Adipose tissue (tissue), 3 donors: ENCODE data around the gene ELAPOR1. TPM values are rescaled to one million over a fixed set of nuclear protein-coding genes. Genes with fewer than 3 reads are reported as not detected.

Experiments used
- H3K27ac ChIP-seq: one replicate; pipeline ENCODE4 v1.5.1; 2013; ENCODE audit warnings: low read depth, low read length
- WGBS, 3 donors: extraction: QIAGEN DNeasy Blood & Tissue Kit; methylation state at CpG; one replicate each; pipeline ENCODE4 v1.1.7; 2013; 5-methylcytosine and 5-hydroxymethylcytosine counted together
- polyA plus RNA-seq, 3 donors: library from polyadenylated mRNA; stranded (reverse); fragments of 200-250 nt; gene quantifications; one replicate each; pipeline ENCODE4 v1.2.3, GENCODE V29; 2013
- donor health status: healthy with polysubstance abuse.
- donor health status: Bipolar disorder and iron deficiency.
- donor health status: healthy.

The ELAPOR1 gene
- polyA plus RNA-seq, 3 donors = 0.79 to 71.0 (median 6.1) TPM

- peak overlapping the region; percentile 75 for H3K27ac ChIP-seq
- WGBS, 3 donors = 1 to 2% (median 1%) methylated on average over 13 of the region's 13 CpGs
These were observed 22.7 kb upstream of the ELAPOR1 start for GRCh38 chr1:109091078-109091838.

DNA sequence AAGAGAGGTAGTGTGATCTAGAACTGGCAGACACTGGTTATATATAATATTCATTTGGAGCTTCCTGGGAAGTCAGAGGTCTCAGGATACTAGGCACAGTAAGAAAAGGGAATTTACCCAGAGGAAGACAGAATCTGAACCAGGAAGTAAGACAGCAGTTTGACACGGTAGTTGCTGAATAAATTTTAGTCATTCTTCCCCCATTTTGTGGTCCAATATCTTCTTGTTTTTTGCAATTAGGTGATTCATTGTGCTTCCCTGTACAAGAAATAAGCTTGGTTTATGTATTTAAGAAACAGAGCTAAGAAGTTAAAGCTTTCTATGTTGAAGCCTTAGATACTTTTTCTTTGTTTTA is 22.1 kb upstream of the ELAPOR1 start:
- 0% methylated on average over 1 of the region's 1 CpG for WGBS, 3 donors
- H3K27ac ChIP-seq = peak overlapping the region; percentile 75

- WGBS, 3 donors = 73 to 80% (median 74%) methylated on average over 7 of the region's 7 CpGs
- no peak overlapping the region for H3K27ac ChIP-seq
These were observed 19.5 kb upstream of the ELAPOR1 start for GRCh38 chr1:109094377-109094803.

GRCh38 chr1:109094871-109095270 is 19.0 kb upstream of the ELAPOR1 start:
- WGBS, 3 donors = 75 to 89% (median 83%) methylated on average over 1 of the region's 1 CpG
- H3K27ac ChIP-seq = no peak overlapping the region

DNA sequence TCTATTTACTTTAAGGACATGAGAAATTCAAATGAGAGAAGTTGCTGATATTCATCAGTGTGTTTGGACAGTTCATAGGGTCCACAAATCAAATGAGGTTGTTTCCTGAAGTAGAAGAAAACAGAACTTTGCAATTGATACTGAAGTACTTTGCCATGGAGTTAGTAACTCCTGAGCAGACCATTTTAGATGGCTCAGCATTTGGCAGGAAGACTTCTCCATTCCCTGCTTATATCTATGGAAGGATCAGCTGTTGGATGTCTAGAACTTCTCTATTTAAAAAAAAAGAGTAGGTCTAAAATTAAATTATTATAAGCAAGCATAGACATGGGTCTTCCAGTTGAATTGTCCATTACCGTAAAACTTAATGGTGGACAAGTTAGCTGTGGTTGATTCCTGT is 18.3 kb upstream of the ELAPOR1 start:
- no peak overlapping the region for H3K27ac ChIP-seq
- WGBS, 3 donors = 93 to 96% (median 95%) methylated on average over 1 of the region's 1 CpG

- H3K27ac ChIP-seq = no peak overlapping the region
- WGBS, 3 donors = 28 to 65% (median 59%) methylated on average over 1 of the region's 1 CpG
These were observed 17.8 kb upstream of the ELAPOR1 start for GRCh38 chr1:109096120-109096519.

DNA sequence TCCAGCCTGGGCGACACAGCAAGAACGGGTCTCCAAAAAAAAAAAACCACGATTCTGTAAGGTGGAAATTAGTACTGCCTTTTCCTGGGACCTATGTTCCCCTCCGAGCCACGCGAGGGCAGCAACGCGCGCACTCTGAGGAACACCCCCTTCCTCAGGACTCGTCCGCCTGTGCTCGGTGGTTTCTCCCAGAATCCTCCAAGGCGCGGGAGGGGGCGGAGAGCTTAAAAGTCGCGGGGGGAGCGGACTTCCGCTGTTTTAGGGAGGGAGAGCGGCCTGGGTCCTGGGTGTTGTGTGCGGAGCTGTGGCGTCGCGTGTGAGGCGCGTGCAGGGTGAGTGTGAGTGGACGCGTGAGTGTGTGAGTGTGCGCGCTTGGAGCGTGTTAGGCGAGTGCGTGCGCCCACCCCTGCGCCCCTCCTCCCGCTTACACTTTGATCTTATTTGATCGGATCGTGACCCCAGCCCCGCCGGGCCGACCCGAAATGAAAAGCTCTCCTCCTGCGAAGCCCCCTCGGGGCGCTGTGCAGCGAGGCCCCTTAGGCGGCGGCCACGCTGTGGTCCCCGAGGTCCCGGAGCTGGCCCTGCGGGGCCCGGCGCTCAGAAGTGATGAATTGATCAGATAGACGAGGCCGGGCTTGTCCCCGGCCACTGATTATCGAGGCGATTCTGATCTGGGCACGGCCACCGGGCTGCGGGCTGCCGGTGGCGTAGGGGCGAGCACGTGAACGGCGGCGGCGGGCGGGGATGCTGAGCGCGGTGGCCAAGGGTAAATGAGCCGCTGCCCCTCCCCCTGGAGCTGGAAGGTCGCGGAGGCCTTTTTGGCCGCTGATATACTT is 13.8 kb upstream of the ELAPOR1 start:
- peak overlapping the region; percentile 80 for H3K27ac ChIP-seq
- 0 to 1% (median 0%) methylated on average over 77 of the region's 77 CpGs for WGBS, 3 donors

- 88 to 94% (median 88%) methylated on average over 20 of the region's 20 CpGs for WGBS, 3 donors
- H3K27ac ChIP-seq = no peak overlapping the region
These were observed 9.4 kb upstream of the ELAPOR1 start for GRCh38 chr1:109104364-109105151.

DNA sequence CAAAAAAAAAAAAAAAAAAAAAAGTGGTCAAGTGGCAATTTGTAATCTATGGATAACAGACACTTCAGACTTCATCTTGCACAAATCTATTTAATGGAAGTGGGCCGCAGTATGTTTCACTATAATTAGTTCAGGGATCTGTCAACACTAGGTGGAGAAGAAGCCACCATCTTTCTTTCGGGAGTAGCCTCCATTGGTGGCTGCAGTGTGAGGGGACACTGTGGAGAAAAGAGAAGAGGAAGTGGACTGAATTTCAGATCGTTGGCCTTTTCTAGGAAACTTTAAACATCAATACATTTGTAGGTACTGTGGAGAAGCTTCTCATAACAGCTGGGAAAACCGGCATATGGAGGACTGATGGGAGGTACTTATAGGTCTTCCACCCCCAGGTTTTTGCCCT is 8.0 kb upstream of the ELAPOR1 start:
- 56 to 81% (median 74%) methylated on average over 4 of the region's 4 CpGs for WGBS, 3 donors
- no peak overlapping the region for H3K27ac ChIP-seq

DNA sequence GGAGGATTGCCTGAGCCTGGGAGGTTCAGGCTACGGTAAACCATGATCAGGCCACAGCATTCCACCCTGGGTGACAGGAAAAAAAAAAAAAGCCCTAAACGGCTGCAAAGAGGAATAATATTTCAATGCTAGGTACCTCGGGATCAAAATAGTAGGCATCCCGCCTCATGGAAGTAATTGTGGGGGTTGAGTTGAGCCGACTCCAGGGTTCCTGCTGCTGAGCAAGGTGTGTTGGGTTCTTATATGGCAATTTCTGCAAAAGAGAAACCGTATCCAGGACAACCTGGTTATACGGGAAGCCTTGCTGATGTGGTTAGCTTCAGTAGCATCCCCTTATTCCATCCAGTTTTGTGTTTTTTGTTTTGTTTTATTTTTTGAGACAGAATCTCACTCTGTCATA is 6.1 kb upstream of the ELAPOR1 start:
- H3K27ac ChIP-seq = no peak overlapping the region
- 86 to 90% (median 87%) methylated on average over 7 of the region's 7 CpGs for WGBS, 3 donors

- H3K27ac ChIP-seq = no peak overlapping the region
- 57 to 71% (median 64%) methylated on average over 3 of the region's 3 CpGs for whole genome bisulfite sequencing, 3 donors
These were observed 4.0 kb upstream of the ELAPOR1 start for GRCh38 chr1:109109906-109110305.

GRCh38 chr1:109111386-109112055 is 2.4 kb upstream of the ELAPOR1 start:
- H3K27ac ChIP-seq = no peak overlapping the region
- WGBS, 3 donors = 56 to 81% (median 61%) methylated on average over 5 of the region's 5 CpGs

GRCh38 chr1:109112056-109112651 is 1.8 kb upstream of the ELAPOR1 start:
- WGBS, 3 donors = 20 to 39% (median 21%) methylated on average over 10 of the region's 10 CpGs
- no peak overlapping the region for H3K27ac ChIP-seq

- H3K27ac ChIP-seq = no peak overlapping the region
These were observed 1.1 kb upstream of the ELAPOR1 start for GRCh38 chr1:109112652-109113285.

DNA sequence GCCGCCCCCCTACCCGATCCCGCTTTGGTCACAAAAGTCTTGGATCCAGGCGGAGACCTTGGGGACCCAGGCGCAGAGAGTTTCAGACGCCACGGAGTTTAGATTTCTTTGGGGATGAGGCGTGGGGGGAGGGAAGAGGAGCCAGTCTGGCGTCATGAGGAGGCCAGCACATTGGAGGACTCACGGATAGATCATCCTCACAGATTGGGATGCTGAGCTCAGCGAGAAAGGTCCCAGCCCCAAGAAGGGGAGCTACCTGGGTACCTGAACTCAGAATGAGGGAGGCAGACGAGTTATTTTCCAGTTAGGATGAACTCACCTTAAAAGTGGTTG is 393 bp downstream of the ELAPOR1 start:
- 4 to 8% (median 7%) methylated on average over 12 of the region's 12 CpGs for WGBS, 3 donors
- H3K27ac ChIP-seq = no peak overlapping the region

More at GRCh38 chr1:109112652-109113285, 1.1 kb upstream of the ELAPOR1 start:
- 7 to 12% (median 8%) methylated on average over 31 of the region's 31 CpGs for WGBS, 3 donors

DNA sequence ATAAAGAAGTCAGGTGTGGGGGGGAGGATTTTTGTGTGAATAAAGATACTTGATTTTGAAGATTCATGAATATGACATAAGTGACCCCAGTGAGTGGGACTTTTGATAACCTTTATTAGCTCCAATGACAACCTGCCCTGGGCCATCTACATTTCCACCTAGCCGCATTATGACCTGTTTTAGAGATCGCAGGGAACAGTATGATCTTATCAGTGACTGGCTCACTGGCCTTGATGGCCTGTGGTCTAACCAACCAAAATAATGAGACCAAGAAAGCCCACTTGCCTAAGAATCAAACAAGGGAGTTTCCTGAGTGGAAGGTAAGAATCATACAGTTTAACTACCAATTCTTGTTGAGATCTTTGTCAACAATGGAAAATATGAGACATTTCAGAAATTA is 1.8 kb downstream of the ELAPOR1 start:
- WGBS, 3 donors = 60 to 91% (median 80%) methylated on average over 2 of the region's 2 CpGs
- no peak overlapping the region for H3K27ac ChIP-seq

GRCh38 chr1:109116286-109116685 is 2.4 kb downstream of the ELAPOR1 start:
- 46 to 83% (median 83%) methylated on average over 1 of the region's 1 CpG for WGBS, 3 donors
- no peak overlapping the region for H3K27ac ChIP-seq

DNA sequence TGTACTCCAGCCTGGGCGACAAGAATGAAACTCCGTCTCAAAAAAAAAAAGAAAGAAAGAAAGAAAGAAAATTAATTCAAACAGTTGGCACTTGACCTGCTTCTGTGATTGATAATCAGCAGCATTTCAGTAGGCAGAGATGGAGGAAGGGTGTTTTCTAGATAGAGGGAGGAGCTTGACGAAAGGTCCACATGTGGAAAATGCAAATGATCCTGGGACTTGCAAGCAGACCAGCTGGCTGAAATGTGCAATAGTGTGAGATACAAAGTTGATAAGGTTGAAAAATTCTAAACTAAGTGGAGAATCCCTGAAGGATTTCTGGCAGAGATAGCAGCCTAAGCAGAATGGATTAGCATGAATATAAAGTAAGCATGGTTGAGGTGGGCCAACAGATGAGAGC is 4.2 kb downstream of the ELAPOR1 start:
- 68 to 81% (median 74%) methylated on average over 3 of the region's 3 CpGs for WGBS, 3 donors
- no peak overlapping the region for H3K27ac ChIP-seq
